HL-60 (cell line): ENCODE data around the gene STXBP3.

ENCODE experiments used
- GABPA ChIP-seq: IDR thresholded peaks from 2 replicates; pipeline ENCODE4 v1.6.1; 2012; ENCODE audit warnings: low read depth
- POLR2AphosphoS5 ChIP-seq: IDR thresholded peaks from 2 replicates; pipeline ENCODE4 v1.6.1; 2012; ENCODE audit warnings: low read depth
- SPI1 ChIP-seq: IDR thresholded peaks from 2 replicates; pipeline ENCODE4 v1.6.1; 2012; ENCODE audit warnings: low read depth, mild to moderate bottlenecking, borderline replicate concordance
- TF ChIP-seq, protein P1 (sequence below): IDR thresholded peaks from one replicate; pipeline ENCODE4 v1.5.1; 2011; ENCODE audit warnings: low read length, control low read depth, inconsistent platforms; ENCODE audit not compliant: insufficient read depth
- TF ChIP-seq, protein P2 (sequence below): IDR thresholded peaks from 2 replicates; pipeline ENCODE4 v1.6.1; 2012; ENCODE audit warnings: low read depth; ENCODE audit not compliant: insufficient replicate concordance

DNA sequence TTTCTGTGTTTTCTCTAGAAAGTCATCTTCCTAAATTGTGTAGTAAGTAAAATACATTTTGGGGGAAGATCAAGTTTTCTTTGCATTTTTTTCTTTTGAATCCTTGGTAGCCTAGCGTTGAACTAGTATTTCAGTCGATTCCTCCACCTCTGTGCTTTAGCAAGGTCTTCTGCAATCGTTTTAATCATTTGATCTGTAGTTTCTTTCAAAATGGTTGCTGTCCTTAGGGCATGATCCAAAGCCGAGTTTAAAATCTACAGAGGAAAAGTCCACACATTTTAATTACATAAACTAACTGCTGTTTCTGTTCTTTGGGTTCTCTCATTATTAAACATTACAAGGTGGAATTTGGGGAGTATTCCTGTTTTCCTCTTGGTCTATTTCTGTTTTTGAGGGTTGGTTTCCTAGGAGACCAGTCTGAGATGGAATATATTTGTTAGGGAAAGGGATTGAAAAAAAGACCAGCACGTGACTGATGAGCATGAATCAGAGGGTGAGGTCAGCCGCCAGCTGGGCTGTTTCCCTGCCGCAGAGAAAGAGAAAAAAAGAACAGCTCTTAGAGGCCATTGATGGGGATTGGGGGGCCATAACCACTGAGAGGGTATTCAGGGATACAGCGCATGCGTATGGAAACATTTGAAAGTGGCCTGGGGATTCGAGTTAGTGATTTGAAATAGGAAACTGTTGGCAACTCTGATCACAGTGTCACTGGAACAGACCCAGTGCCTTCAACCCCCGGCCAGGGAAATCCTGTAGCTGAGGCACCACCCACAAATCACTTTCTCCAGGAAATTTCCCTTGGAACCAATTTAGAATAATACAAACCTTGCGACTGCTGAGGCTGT lies 69.8 kb downstream of the STXBP3 start:
- TF ChIP-seq, protein P1, sequence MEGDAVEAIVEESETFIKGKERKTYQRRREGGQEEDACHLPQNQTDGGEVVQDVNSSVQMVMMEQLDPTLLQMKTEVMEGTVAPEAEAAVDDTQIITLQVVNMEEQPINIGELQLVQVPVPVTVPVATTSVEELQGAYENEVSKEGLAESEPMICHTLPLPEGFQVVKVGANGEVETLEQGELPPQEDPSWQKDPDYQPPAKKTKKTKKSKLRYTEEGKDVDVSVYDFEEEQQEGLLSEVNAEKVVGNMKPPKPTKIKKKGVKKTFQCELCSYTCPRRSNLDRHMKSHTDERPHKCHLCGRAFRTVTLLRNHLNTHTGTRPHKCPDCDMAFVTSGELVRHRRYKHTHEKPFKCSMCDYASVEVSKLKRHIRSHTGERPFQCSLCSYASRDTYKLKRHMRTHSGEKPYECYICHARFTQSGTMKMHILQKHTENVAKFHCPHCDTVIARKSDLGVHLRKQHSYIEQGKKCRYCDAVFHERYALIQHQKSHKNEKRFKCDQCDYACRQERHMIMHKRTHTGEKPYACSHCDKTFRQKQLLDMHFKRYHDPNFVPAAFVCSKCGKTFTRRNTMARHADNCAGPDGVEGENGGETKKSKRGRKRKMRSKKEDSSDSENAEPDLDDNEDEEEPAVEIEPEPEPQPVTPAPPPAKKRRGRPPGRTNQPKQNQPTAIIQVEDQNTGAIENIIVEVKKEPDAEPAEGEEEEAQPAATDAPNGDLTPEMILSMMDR = no peak
- TF ChIP-seq POLR2AphosphoS5 = no peak
- TF ChIP-seq, protein P2, sequence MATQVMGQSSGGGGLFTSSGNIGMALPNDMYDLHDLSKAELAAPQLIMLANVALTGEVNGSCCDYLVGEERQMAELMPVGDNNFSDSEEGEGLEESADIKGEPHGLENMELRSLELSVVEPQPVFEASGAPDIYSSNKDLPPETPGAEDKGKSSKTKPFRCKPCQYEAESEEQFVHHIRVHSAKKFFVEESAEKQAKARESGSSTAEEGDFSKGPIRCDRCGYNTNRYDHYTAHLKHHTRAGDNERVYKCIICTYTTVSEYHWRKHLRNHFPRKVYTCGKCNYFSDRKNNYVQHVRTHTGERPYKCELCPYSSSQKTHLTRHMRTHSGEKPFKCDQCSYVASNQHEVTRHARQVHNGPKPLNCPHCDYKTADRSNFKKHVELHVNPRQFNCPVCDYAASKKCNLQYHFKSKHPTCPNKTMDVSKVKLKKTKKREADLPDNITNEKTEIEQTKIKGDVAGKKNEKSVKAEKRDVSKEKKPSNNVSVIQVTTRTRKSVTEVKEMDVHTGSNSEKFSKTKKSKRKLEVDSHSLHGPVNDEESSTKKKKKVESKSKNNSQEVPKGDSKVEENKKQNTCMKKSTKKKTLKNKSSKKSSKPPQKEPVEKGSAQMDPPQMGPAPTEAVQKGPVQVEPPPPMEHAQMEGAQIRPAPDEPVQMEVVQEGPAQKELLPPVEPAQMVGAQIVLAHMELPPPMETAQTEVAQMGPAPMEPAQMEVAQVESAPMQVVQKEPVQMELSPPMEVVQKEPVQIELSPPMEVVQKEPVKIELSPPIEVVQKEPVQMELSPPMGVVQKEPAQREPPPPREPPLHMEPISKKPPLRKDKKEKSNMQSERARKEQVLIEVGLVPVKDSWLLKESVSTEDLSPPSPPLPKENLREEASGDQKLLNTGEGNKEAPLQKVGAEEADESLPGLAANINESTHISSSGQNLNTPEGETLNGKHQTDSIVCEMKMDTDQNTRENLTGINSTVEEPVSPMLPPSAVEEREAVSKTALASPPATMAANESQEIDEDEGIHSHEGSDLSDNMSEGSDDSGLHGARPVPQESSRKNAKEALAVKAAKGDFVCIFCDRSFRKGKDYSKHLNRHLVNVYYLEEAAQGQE = no peak
- no peak for TF ChIP-seq GABPA
- TF ChIP-seq SPI1 = no peak
